Measurements from ENCODE around the gene ZBTB4. TPM values are rescaled to one million over a fixed set of nuclear protein-coding genes. Genes with fewer than 3 reads are reported as not detected.

The ZBTB4 gene
- total and polyA plus RNA-seq, 2 experiments from 2014 or later = 3.6 to 11.2 TPM

GRCh38 chr17:7486181-7486580, 6.8 kb upstream of the ZBTB4 start:
- peaks cover 27% of the 10 kb centered on the region for H3K27me3 Mint-ChIP-seq (ENCODE audit: insufficient read depth, low read depth, poor library complexity)
- peak overlapping the region; percentile 93 for H3K4me3 Mint-ChIP-seq
- no peak for ATAC-seq
- no peak overlapping the region for H3K27ac Mint-ChIP-seq
- H3K36me3 ChIP-seq (ENCODE audit: insufficient read depth) = no peaks in the 10 kb centered on the region
- peaks cover 20% of the 10 kb centered on the region; the same call in 1 of the 2 replicates for H3F3A ChIP-seq (replicated peaks; ENCODE audit: low read depth)
- no peak overlapping the region for H2AFZ ChIP-seq
- no peaks in the 10 kb centered on the region for H3K9me2 ChIP-seq (ENCODE audit: insufficient read depth)
- peak overlapping the region; percentile 78 for H3K4me2 ChIP-seq
- no peak for TF ChIP-seq EZH2phosphoT487 (IDR thresholded peaks at IDR 0.05; ENCODE audit: unreplicated experiment)
- no peak for TF ChIP-seq CTCF (conservative IDR thresholded peaks at IDR 0.05; ENCODE audit: low read depth in 2 of 2)
- no peak for TF ChIP-seq EZH2 (IDR thresholded peaks at IDR 0.05; ENCODE audit: low read depth, unreplicated experiment)
- no peak for TF ChIP-seq POLR2AphosphoS5 (IDR thresholded peaks at IDR 0.05; ENCODE audit: low read depth)
- no peak for TF ChIP-seq NANOG (IDR thresholded peaks at IDR 0.05; ENCODE audit: borderline replicate concordance)
- no peak for TF ChIP-seq REST (IDR thresholded peaks at IDR 0.05; ENCODE audit: unreplicated experiment)
- no peak for TF ChIP-seq CREB1 (CRISPR knock-in tag; IDR thresholded peaks at IDR 0.05; ENCODE audit: low read depth)
- no peak for TF ChIP-seq ZNF114 (CRISPR knock-in tag; IDR thresholded peaks at IDR 0.05)
- TF ChIP-seq ZNF331 (CRISPR knock-in tag; IDR thresholded peaks at IDR 0.05; ENCODE audit: low read depth) = no peak
- no peak for TF ChIP-seq STAT1 (IDR thresholded peaks at IDR 0.05; ENCODE audit: unreplicated experiment)
- TF ChIP-seq ETS1 (IDR thresholded peaks at IDR 0.05) = no peak
- TF ChIP-seq ZNF462 (CRISPR knock-in tag; IDR thresholded peaks at IDR 0.05) = no peak
- TF ChIP-seq JUNB (IDR thresholded peaks at IDR 0.05; ENCODE audit: unreplicated experiment) = no peak
- H3K36me3 Mint-ChIP-seq (ENCODE audit: low read depth) = peaks cover 33% of the 10 kb centered on the region
- no peaks in the 10 kb centered on the region for H3K27me3 ChIP-seq (ENCODE audit: insufficient read depth)
- DNase-seq (ENCODE audit: low spot score) = no peak
- no peak overlapping the region; the same call in 1 of the 2 replicates for H3K27ac ChIP-seq (ENCODE audit: low read depth)
- peak overlapping the region; percentile 86 for H3K4me3 ChIP-seq
- peaks cover 65% of the 10 kb centered on the region for H3K79me2 ChIP-seq (replicated peaks; ENCODE audit: insufficient read depth)
- peaks cover 44% of the 10 kb centered on the region for H3K4me1 Mint-ChIP-seq
- H4K20me1 ChIP-seq (replicated peaks; ENCODE audit: insufficient read depth) = peaks cover 41% of the 10 kb centered on the region
- H3K4me1 ChIP-seq (ENCODE audit: insufficient read depth) = peaks cover 18% of the 10 kb centered on the region
- no peaks in the 10 kb centered on the region; the same call in 2 of the 3 replicates for H3K9me3 Mint-ChIP-seq
